ENCODE results near the gene TMEM91. TPM values are rescaled to one million over a fixed set of nuclear protein-coding genes. Genes with fewer than 3 reads are reported as not detected.

Gene TMEM91
- total and polyA plus RNA-seq, 2 donors (not counting 3 experiments of a cell fraction or from before 2014, with no cell fraction given) = 9.0 to 13.2 TPM

GRCh38 chr19:41356984-41357739 lies 19.2 kb upstream of the TMEM91 start:
- intact Hi-C loops (cut with micrococcal nuclease) (no loop called here), dilution Hi-C loops (cut with MboI; ENCODE audit: extremely low pct_ligation_motif_present, low sequenced_read_pairs) (no loop called here)
- BruUV-seq (replicated peaks) = no TSS peak
- no peak overlapping the region for H3K4me2 ChIP-seq (ENCODE audit: insufficient read depth, low read length)
- no peak overlapping the region for H2AFZ ChIP-seq (ENCODE audit: low read depth, low read length)
- TF ChIP-seq POLR2A (IDR thresholded peaks at IDR 0.05; ENCODE audit: low read depth, low read length) (no peak), EZH2 (IDR thresholded peaks at IDR 0.05; ENCODE audit: borderline replicate concordance, low read depth, low read length, severe bottlenecking) (no peak), MYC (IDR thresholded peaks at IDR 0.05; ENCODE audit: low read depth, low read length) (no peak), JUN (IDR thresholded peaks at IDR 0.05; ENCODE audit: borderline replicate concordance, insufficient read depth, insufficient read length, low read depth) (no peak), MAX (IDR thresholded peaks at IDR 0.05; ENCODE audit: insufficient read depth, insufficient read length) (no peak), GATA2 (IDR thresholded peaks at IDR 0.05; ENCODE audit: insufficient read depth, insufficient read length, low read depth, low read length) (no peak), FOS (IDR thresholded peaks at IDR 0.05; ENCODE audit: borderline replicate concordance, insufficient read depth, low read length) (no peak), POLR2AphosphoS5 (IDR thresholded peaks at IDR 0.05; ENCODE audit: insufficient read depth, low read depth, low read length) (no peak)
- TF ChIP-seq, protein P1, sequence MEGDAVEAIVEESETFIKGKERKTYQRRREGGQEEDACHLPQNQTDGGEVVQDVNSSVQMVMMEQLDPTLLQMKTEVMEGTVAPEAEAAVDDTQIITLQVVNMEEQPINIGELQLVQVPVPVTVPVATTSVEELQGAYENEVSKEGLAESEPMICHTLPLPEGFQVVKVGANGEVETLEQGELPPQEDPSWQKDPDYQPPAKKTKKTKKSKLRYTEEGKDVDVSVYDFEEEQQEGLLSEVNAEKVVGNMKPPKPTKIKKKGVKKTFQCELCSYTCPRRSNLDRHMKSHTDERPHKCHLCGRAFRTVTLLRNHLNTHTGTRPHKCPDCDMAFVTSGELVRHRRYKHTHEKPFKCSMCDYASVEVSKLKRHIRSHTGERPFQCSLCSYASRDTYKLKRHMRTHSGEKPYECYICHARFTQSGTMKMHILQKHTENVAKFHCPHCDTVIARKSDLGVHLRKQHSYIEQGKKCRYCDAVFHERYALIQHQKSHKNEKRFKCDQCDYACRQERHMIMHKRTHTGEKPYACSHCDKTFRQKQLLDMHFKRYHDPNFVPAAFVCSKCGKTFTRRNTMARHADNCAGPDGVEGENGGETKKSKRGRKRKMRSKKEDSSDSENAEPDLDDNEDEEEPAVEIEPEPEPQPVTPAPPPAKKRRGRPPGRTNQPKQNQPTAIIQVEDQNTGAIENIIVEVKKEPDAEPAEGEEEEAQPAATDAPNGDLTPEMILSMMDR (IDR thresholded peaks at IDR 0.05; ENCODE audit: extremely low read depth in 1 of 2, insufficient read depth in 1 of 2, low read depth in 1 of 2, low read length in 2 of 2) = no peak
- H3K27ac ChIP-seq (ENCODE audit: insufficient read depth, low read depth, low read length) = no peak overlapping the region
- ChIA-PET POLR2A (no interaction called here), CTCF (interaction anchor here (1.0 to 1.3 kb wide), 2 partner anchors 32 to 70 kb away, joined by 3 read pairs; partner anchors contain the start of gene B3GNT8)
- no peaks in the 10 kb centered on the region for H3K27me3 ChIP-seq (ENCODE audit: control insufficient read depth in 2 of 2, insufficient read depth in 2 of 2, low read length in 2 of 2)
- H3K4me3 ChIP-seq (replicated peaks in 1 of 3; ENCODE audit: insufficient read depth in 1 of 3, low read depth in 1 of 3, low read length in 3 of 3) = no peak overlapping the region
- H3K4me1 ChIP-seq (ENCODE audit: control insufficient read depth, extremely low read depth, insufficient read depth, low read length) = no peaks in the 10 kb centered on the region
- H3K9me3 ChIP-seq (replicated peaks; ENCODE audit: control insufficient read depth, insufficient read depth, low read length) = no peaks in the 10 kb centered on the region
- H4K20me1 ChIP-seq (replicated peaks; ENCODE audit: control insufficient read depth, extremely low read depth, insufficient read depth, low read length) = no peaks in the 10 kb centered on the region
- H3K79me2 ChIP-seq (ENCODE audit: control insufficient read depth, insufficient read depth, low read length) = peaks cover 13% of the 10 kb centered on the region
- DNase-seq (ENCODE audit: low read depth, low spot score) (no peak), FAIRE-seq (no peak)
- no peaks in the 10 kb centered on the region for H3K36me3 ChIP-seq (ENCODE audit: control insufficient read depth in 2 of 2, extremely low read depth in 1 of 2, insufficient read depth in 2 of 2, low read length in 2 of 2)
- no peak overlapping the region for H3K9ac ChIP-seq (replicated peaks; ENCODE audit: extremely low read depth, insufficient read depth, low read length)
- no peaks in the 10 kb centered on the region for H3K9me1 ChIP-seq (replicated peaks; ENCODE audit: control insufficient read depth, extremely low read depth, insufficient read depth, low read length)
